ENCODE data around the gene CDC123.
"Not testable (repeated sequence)": the region's sequence is repeated elsewhere in the genome, so short reads cannot be mapped to it uniquely, and the experiment has no call there.

The CDC123 gene

GRCh38 chr10:12193193-12193592 lies 2.8 kb upstream of the CDC123 start:
- no peak for DNase-seq

GRCh38 chr10:12194752-12195271 lies 1.2 kb upstream of the CDC123 start:
- DNase-seq = no peak

- DNase-seq = peak in 1 of 2 donors; percentile 58
Measured at GRCh38 chr10:12195281-12195602, 746 bp upstream of the CDC123 start.

- no peak for DNase-seq
Measured at GRCh38 chr10:12196531-12197211, 683 bp downstream of the CDC123 start.

GRCh38 chr10:12198156-12198555 lies 2.2 kb downstream of the CDC123 start:
- no peak for DNase-seq

- DNase-seq = no peak
Measured at GRCh38 chr10:12200850-12201249, 4.9 kb downstream of the CDC123 start.

GRCh38 chr10:12201543-12201942 lies 5.6 kb downstream of the CDC123 start:
- no peak for DNase-seq

- no peak for DNase-seq
Measured at GRCh38 chr10:12202226-12202625, 6.2 kb downstream of the CDC123 start.

- no peak for DNase-seq
Measured at GRCh38 chr10:12205082-12205481, 9.1 kb downstream of the CDC123 start.

GRCh38 chr10:12207114-12207513 lies 11.1 kb downstream of the CDC123 start:
- no peak for DNase-seq

GRCh38 chr10:12208460-12208859 lies 12.5 kb downstream of the CDC123 start:
- DNase-seq = no peak

GRCh38 chr10:12212454-12212853 lies 16.5 kb downstream of the CDC123 start:
- DNase-seq = no peak

- DNase-seq = no peak
Measured at GRCh38 chr10:12213621-12214020, 17.6 kb downstream of the CDC123 start.

GRCh38 chr10:12214093-12214492 lies 18.1 kb downstream of the CDC123 start:
- no peak for DNase-seq

GRCh38 chr10:12214763-12215218 lies 18.8 kb downstream of the CDC123 start:
- peak in 1 of 2 donors; percentile 45 for DNase-seq

GRCh38 chr10:12218991-12219390 lies 23.0 kb downstream of the CDC123 start:
- DNase-seq = no peak

GRCh38 chr10:12221323-12222298 lies 25.6 kb downstream of the CDC123 start:
- no peak for DNase-seq

GRCh38 chr10:12225444-12225843 lies 29.5 kb downstream of the CDC123 start:
- no peak for DNase-seq

GRCh38 chr10:12226438-12226837 lies 30.4 kb downstream of the CDC123 start:
- not testable (repeated sequence) for DNase-seq

GRCh38 chr10:12228851-12229250 lies 32.9 kb downstream of the CDC123 start:
- DNase-seq = no peak

GRCh38 chr10:12234687-12235086 lies 38.7 kb downstream of the CDC123 start:
- not testable (repeated sequence) for DNase-seq

- DNase-seq = no peak
Measured at GRCh38 chr10:12235116-12235694, 39.2 kb downstream of the CDC123 start.

- DNase-seq = no peak
Measured at GRCh38 chr10:12235796-12236195, 39.8 kb downstream of the CDC123 start.

Measured in hippocampal formation (tissue), 2 donors.